H1 (cell line): Measurements from ENCODE around the gene SPOPL. TPM values are rescaled to one million over a fixed set of nuclear protein-coding genes. Genes with fewer than 3 reads are reported as not detected.

Experiments used
- CTCF ChIA-PET: fragments of 300-600 bp; sonication (Branson Sonifier 250); formaldehyde crosslinking; loops from one replicate; lab custom pipeline; 2021; ENCODE audit not compliant: partially characterized antibody; lab: Charles Lee
- POLR2A ChIA-PET: fragments of 300-600 bp; sonication (Branson Sonifier 250); formaldehyde crosslinking; loops from one replicate; lab custom pipeline; 2021; ENCODE audit warnings: inconsistent platforms; ENCODE audit not compliant: partially characterized antibody; lab: Charles Lee
- DNase-seq, 2 experiments: peaks; one replicate each; pipeline versions ENCODE4 v3.0.0 to v3.0.0-alpha.2; 2010 to 2022; ENCODE audit warnings: low spot score in 2 of 2, low read depth in 1 of 2, mixed read lengths in 1 of 2
- FAIRE-seq: peaks from 2 replicates; lab custom pipeline; 2011; peaks lifted over from hg19 to GRCh38; lab: Jason Lieb, UNC
- H2AFZ ChIP-seq: 2 replicates; pipeline ENCODE4 v1.8.1; 2012; ENCODE audit warnings: low read length, inconsistent platforms
- H2AK5ac ChIP-seq: 2 replicates; pipeline ENCODE4 v1.6.1; 2013; ENCODE audit warnings: low read depth, low read length
- H2BK120ac ChIP-seq: replicated peaks from 2 replicates; pipeline ENCODE3; 2013; ENCODE audit warnings: low read depth, low read length, inconsistent platforms
- H2BK12ac ChIP-seq: 2 replicates; pipeline ENCODE4 v1.6.1; 2013; ENCODE audit warnings: low read depth, low read length
- H2BK15ac ChIP-seq: 2 replicates; pipeline ENCODE4 v1.6.1; 2013; ENCODE audit warnings: low read length
- H2BK20ac ChIP-seq: 2 replicates; pipeline ENCODE4 v1.6.1; 2013; ENCODE audit warnings: low read length
- H2BK5ac ChIP-seq: 2 replicates; pipeline ENCODE4 v1.6.1; 2013; ENCODE audit warnings: low read depth, low read length
- H3K14ac ChIP-seq: 2 replicates; pipeline ENCODE4 v1.6.1; 2013; ENCODE audit warnings: inconsistent platforms; ENCODE audit not compliant: insufficient read length
- H3K18ac ChIP-seq: 2 replicates; pipeline ENCODE4 v1.6.1; 2013; ENCODE audit warnings: low read length; ENCODE audit errors: extremely low read depth
- H3K23ac ChIP-seq: 2 replicates; pipeline ENCODE4 v1.6.1; 2013; ENCODE audit warnings: inconsistent platforms; ENCODE audit not compliant: insufficient read length
- H3K23me2 ChIP-seq: 2 replicates; pipeline ENCODE4 v1.6.1; 2013; ENCODE audit warnings: low read depth, low read length
- H3K27ac ChIP-seq: 2 replicates; pipeline ENCODE4 v1.6.1; 2011; ENCODE audit warnings: low read depth, low read length, inconsistent platforms
- H3K27me3 ChIP-seq, 4 experiments: replicated peaks in 1 of 4; 1 replicate in 1 of 4; 2 replicates in 3 of 4; pipeline versions ENCODE4 v1.6.1 to v1.8.1; 2011 to 2013; ENCODE audit warnings: low read length in 3 of 4, mild to moderate bottlenecking in 3 of 4, inconsistent platforms in 2 of 4, mixed read lengths in 2 of 4, moderate library complexity in 1 of 4; ENCODE audit not compliant: control insufficient read depth in 3 of 4, insufficient read depth in 3 of 4; ENCODE audit errors: extremely low read depth in 1 of 4
- H3K36me3 ChIP-seq, 4 experiments: 2 replicates each; pipeline versions ENCODE4 v1.6.1 to v1.8.1; 2011 to 2013; ENCODE audit warnings: mild to moderate bottlenecking in 4 of 4, low read length in 3 of 4, moderate library complexity in 2 of 4, control low read depth in 1 of 4, inconsistent platforms in 1 of 4; ENCODE audit not compliant: insufficient read depth in 4 of 4, control insufficient read depth in 2 of 4
- H3K4ac ChIP-seq: replicated peaks from 2 replicates; pipeline ENCODE3; 2013; ENCODE audit warnings: low read length, low read depth, mixed read lengths, inconsistent platforms; ENCODE audit not compliant: insufficient read length
- H3K4me1 ChIP-seq, 4 experiments: replicated peaks in 1 of 4; 1 replicate in 1 of 4; 2 replicates in 3 of 4; pipeline versions ENCODE4 v1.6.1 to v1.8.1; 2011 to 2013; ENCODE audit warnings: low read length in 3 of 4, inconsistent platforms in 2 of 4, mixed read lengths in 1 of 4; ENCODE audit not compliant: insufficient read depth in 4 of 4, control insufficient read depth in 3 of 4
- H3K4me2 ChIP-seq, 2 experiments: 2 replicates each; pipeline versions ENCODE4 v1.6.1 to v1.8.1; 2011 to 2013; ENCODE audit warnings: low read depth in 2 of 2, low read length in 2 of 2, control low read depth in 1 of 2, inconsistent platforms in 1 of 2, mild to moderate bottlenecking in 1 of 2; ENCODE audit not compliant: insufficient read depth in 1 of 2
- H3K4me3 ChIP-seq, 4 experiments: fragments of 200-600, 300-600 bp in 1 of 4; sonication (generic), shearing (Covaris generic), sonication (Bioruptor Twin) in 1 of 4; 2 replicates each; pipeline versions ENCODE4 v1.5.1 to v1.8.1; 2011 to 2016; ENCODE audit warnings: low read length in 4 of 4, low read depth in 3 of 4, control low read depth in 2 of 4, inconsistent platforms in 2 of 4, mild to moderate bottlenecking in 2 of 4, mixed read lengths in 1 of 4, moderate library complexity in 1 of 4; ENCODE audit not compliant: insufficient read depth in 2 of 4; ENCODE audit errors: extremely low read depth in 1 of 4
- H3K56ac ChIP-seq: replicated peaks from 2 replicates; pipeline ENCODE3; 2013; ENCODE audit warnings: low read depth, mild to moderate bottlenecking, mixed read lengths, low read length, inconsistent platforms; ENCODE audit not compliant: insufficient read length
- H3K79me1 ChIP-seq: 2 replicates; pipeline ENCODE4 v1.6.1; 2013; ENCODE audit warnings: low read depth, low read length, control low read depth
- H3K79me2 ChIP-seq, 2 experiments: 2 replicates each; pipeline versions ENCODE4 v1.6.1 to v1.8.1; 2012 to 2013; ENCODE audit warnings: low read length in 2 of 2, mild to moderate bottlenecking in 2 of 2, inconsistent platforms in 1 of 2; ENCODE audit not compliant: insufficient read depth in 2 of 2, control insufficient read depth in 1 of 2
- H3K9ac ChIP-seq, 4 experiments: replicated peaks in 1 of 4; 1 replicate in 1 of 4; 2 replicates in 3 of 4; pipeline versions ENCODE4 v1.6.1 to v1.8.1; 2011 to 2013; ENCODE audit warnings: low read depth in 3 of 4, low read length in 3 of 4, control low read depth in 2 of 4, mild to moderate bottlenecking in 2 of 4, moderate library complexity in 2 of 4, inconsistent platforms in 1 of 4; ENCODE audit errors: extremely low read depth in 1 of 4
- H3K9me3 ChIP-seq, 2 experiments: 2 replicates each; pipeline versions ENCODE4 v1.6.1 to v1.8.1; 2012 to 2013; ENCODE audit warnings: mild to moderate bottlenecking in 2 of 2, moderate library complexity in 2 of 2, control low read depth in 1 of 2, inconsistent platforms in 1 of 2, low read depth in 1 of 2, low read length in 1 of 2, mixed read lengths in 1 of 2; ENCODE audit not compliant: insufficient read depth in 2 of 2
- H4K20me1 ChIP-seq, 2 experiments: replicated peaks in 1 of 2; 2 replicates each; pipeline versions ENCODE3 to v1.8.1; 2011 to 2013; ENCODE audit warnings: inconsistent platforms in 2 of 2, low read length in 2 of 2, mild to moderate bottlenecking in 1 of 2; ENCODE audit not compliant: insufficient read depth in 2 of 2, control insufficient read depth in 1 of 2
- H4K5ac ChIP-seq: 2 replicates; pipeline ENCODE4 v1.6.1; 2013; ENCODE audit warnings: low read length, low read depth, mixed read lengths, inconsistent platforms; ENCODE audit not compliant: insufficient read length
- H4K8ac ChIP-seq: 2 replicates; pipeline ENCODE4 v1.8.0; 2013; ENCODE audit warnings: mild to moderate bottlenecking, moderate library complexity, low read length, inconsistent platforms; ENCODE audit not compliant: insufficient read depth; ENCODE audit errors: extremely low read depth
- H4K91ac ChIP-seq: replicated peaks from 2 replicates; pipeline ENCODE3; 2013; ENCODE audit warnings: low read length, mixed read lengths, inconsistent platforms; ENCODE audit not compliant: insufficient read length
- BRCA1 ChIP-seq: IDR thresholded peaks from 2 replicates; pipeline ENCODE4 v1.6.1; 2012; ENCODE audit warnings: low read depth, low read length, improper control_type of control experiment
- CHD2 ChIP-seq: IDR thresholded peaks from 2 replicates; pipeline ENCODE4 v1.6.1; 2012; ENCODE audit warnings: low read length, improper control_type of control experiment
- GABPA ChIP-seq: IDR thresholded peaks from 2 replicates; pipeline ENCODE4 v1.6.1; 2011; ENCODE audit warnings: mild to moderate bottlenecking, low read length, moderate library complexity, borderline replicate concordance; ENCODE audit not compliant: insufficient read depth
- JUN ChIP-seq: IDR thresholded peaks from 2 replicates; pipeline ENCODE4 v1.6.1; 2011; ENCODE audit warnings: low read depth, mild to moderate bottlenecking, improper control_type of control experiment, low read length
- JUND ChIP-seq: IDR thresholded peaks from 2 replicates; pipeline ENCODE4 v1.6.1; 2011; ENCODE audit warnings: mild to moderate bottlenecking, improper control_type of control experiment, low read length
- RFX5 ChIP-seq: IDR thresholded peaks from 2 replicates; pipeline ENCODE4 v1.6.1; 2011; ENCODE audit warnings: low read depth, low read length, improper control_type of control experiment, borderline replicate concordance
- SAP30 ChIP-seq: fragments of 300-600 bp; sonication (generic); IDR thresholded peaks from 2 replicates; pipeline ENCODE4 v1.7.1; 2012; ENCODE audit warnings: low read length, moderate library complexity, mild to moderate bottlenecking, inconsistent platforms; ENCODE audit not compliant: insufficient read depth, insufficient replicate concordance
- SIN3A ChIP-seq, 2 experiments: IDR thresholded peaks in 1 of 2; conservative IDR thresholded peaks in 1 of 2; 2 replicates each; pipeline ENCODE4 v1.6.1; 2011 to 2012; ENCODE audit warnings: low read length in 2 of 2, improper control_type of control experiment in 1 of 2, low read depth in 1 of 2, mild to moderate bottlenecking in 1 of 2
- SP1 ChIP-seq: IDR thresholded peaks from 2 replicates; pipeline ENCODE4 v1.6.1; 2011; ENCODE audit warnings: low read depth, low read length
- TAF7 ChIP-seq: optimal IDR thresholded peaks from 2 replicates; pipeline ENCODE3; 2011; ENCODE audit warnings: low read depth, mild to moderate bottlenecking, inconsistent platforms, low read length, moderate library complexity, borderline replicate concordance
- ZNF274 ChIP-seq: IDR thresholded peaks from 2 replicates; pipeline ENCODE4 v1.7.0; 2012; ENCODE audit warnings: low read length, borderline replicate concordance; ENCODE audit errors: extremely low read depth
- WGBS, 2 experiments: shearing (Covaris generic) in 1 of 2; methylation state at CpG; one replicate each; pipeline versions ENCODE4 v1.1.6 to v1.1.7; 2013 to 2015; ENCODE audit warnings: low lambda C conversion rate in 2 of 2, mixed read lengths in 2 of 2, inconsistent platforms in 1 of 2, low coverage in 1 of 2, missing lambda C conversion rate in 1 of 2; ENCODE audit not compliant: insufficient replicate concordance in 2 of 2, insufficient coverage in 1 of 2, insufficient read length in 1 of 2; ENCODE audit errors: extremely low coverage in 1 of 2, missing lambda C conversion rate in 1 of 2; 5-methylcytosine and 5-hydroxymethylcytosine counted together
- polyA plus RNA-seq, 7 experiments: library from polyadenylated mRNA; depleted of rRNA in 3 of 7; stranded (reverse) in 5 of 7; unstranded in 2 of 7; fragments of >200 nt in 5 of 7; fragments of 200-250 nt in 2 of 7; gene quantifications; 1 replicate in 5 of 7; 2 replicates in 1 of 7; 4 replicates in 1 of 7; pipeline versions ENCODE4 v1.2.1 to v1.2.3, GENCODE V29; 2011 to 2013; ENCODE audit warnings: missing spikeins in 2 of 7, mixed read lengths in 2 of 7
- total RNA-seq: library from RNA; stranded (reverse); fragmentation: NEBNext Ultra II Directional; extraction: Animal tissue kit (Norgen Biotek cat#: 25700); gene quantifications from 2 replicates; pipeline ENCODE4 v1.2.1, GENCODE V29; 2021

Gene SPOPL
- total and polyA plus RNA-seq, 2 of the 8 experiments (the other 6 are each of a cell fraction or from before 2014, with no cell fraction given): 1.9 to 14.5 TPM

DNA sequence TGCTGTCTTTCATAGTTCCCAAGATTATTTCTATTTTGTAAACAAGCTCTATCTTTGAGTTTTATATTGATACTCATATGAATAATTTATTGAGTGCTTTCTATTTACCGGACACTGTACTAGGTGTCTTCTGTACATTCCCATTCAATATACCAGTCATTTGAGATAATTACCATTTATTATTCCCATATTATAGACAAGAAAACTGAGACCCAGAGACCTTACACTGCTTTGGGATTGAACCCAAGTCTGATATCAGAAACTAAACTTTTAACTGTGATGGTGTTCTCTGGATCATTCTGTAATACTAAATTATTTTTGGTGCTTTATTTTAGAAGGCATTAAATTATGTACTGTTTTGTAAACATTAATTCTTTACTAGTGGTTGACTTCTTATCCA is 17.3 kb downstream of the SPOPL start:
- Histone ChIP-seq H2BK20ac (no peak overlapping the region), H3K36me3 (no peaks in the 10 kb centered on the region; a peak in 2 of 8 replicates)
- CTCF ChIA-PET: no interaction called here

More for the DNA sequence above, 17.3 kb downstream of the SPOPL start:
- no peak overlapping the region for H2BK5ac ChIP-seq
- H3K9ac ChIP-seq: no peak overlapping the region
- no peak overlapping the region for H3K56ac ChIP-seq
- no peaks in the 10 kb centered on the region for H3K27me3 ChIP-seq
- H3K23me2 ChIP-seq: no peaks in the 10 kb centered on the region
- no peak overlapping the region for H3K4me3 ChIP-seq
- no peak overlapping the region for H2BK120ac ChIP-seq
- H3K4ac ChIP-seq: no peak overlapping the region
- DNase-seq (no peak), FAIRE-seq (no peak)
- WGBS, 2 experiments: 94% methylated on average over 1 of the region's 1 CpG; no CpG with 5 or more reads in 1 of the 2 experiments
- peaks cover 0 to 3% of the 10 kb centered on the region in 2 experiments; a peak in 1 of 4 replicates for H3K9me3 ChIP-seq
- no peak overlapping the region for H3K27ac ChIP-seq
- no peak overlapping the region for H3K23ac ChIP-seq
- H4K20me1 ChIP-seq: peaks cover 2 to 4% of the 10 kb centered on the region in 2 experiments
- no peak for TF ChIP-seq GABPA
- no peak for TF ChIP-seq SIN3A (conservative IDR thresholded peaks at IDR 0.05 in 1 of 2, IDR thresholded peaks at IDR 0.05 in 1 of 2; ENCODE audit: low read depth in 1 of 2, low read length in 2 of 2)
- TF ChIP-seq CHD2: no peak
- TF ChIP-seq ZNF274: no peak
- TF ChIP-seq JUN: no peak
- no peak for TF ChIP-seq SP1
- TF ChIP-seq TAF7: no peak
- no peak for TF ChIP-seq SAP30
- no peak for TF ChIP-seq BRCA1
- TF ChIP-seq JUND: no peak
- TF ChIP-seq RFX5: no peak
- H3K79me1 ChIP-seq: peaks cover 5% of the 10 kb centered on the region; the same call in 1 of the 2 replicates
- H4K8ac ChIP-seq: no peak overlapping the region
- POLR2A ChIA-PET: no interaction called here
- no peak overlapping the region for H2BK15ac ChIP-seq
- no peak overlapping the region for H3K14ac ChIP-seq
- H2BK12ac ChIP-seq: no peak overlapping the region
- no peak overlapping the region for H3K18ac ChIP-seq
- H3K4me1 ChIP-seq: peaks cover 4 to 9% (median 6%) of the 10 kb centered on the region in 4 experiments; a peak in 5 of 7 replicates
- peaks cover 0 to 82% of the 10 kb centered on the region in 2 experiments; a peak in 3 of 4 replicates for H3K79me2 ChIP-seq
- no peak overlapping the region for H2AFZ ChIP-seq
- H2AK5ac ChIP-seq: no peak overlapping the region
- no peak overlapping the region for H4K5ac ChIP-seq
- no peak overlapping the region for H4K91ac ChIP-seq
- no peak overlapping the region for H3K4me2 ChIP-seq
